K562 (cell line): ENCODE data around the gene AGK. TPM values are rescaled to one million over a fixed set of nuclear protein-coding genes. Genes with fewer than 3 reads are reported as not detected.

Experiments
- BCOR ChIP-seq: fragments of 450-650 bp; IDR thresholded peaks from 2 replicates; pipeline ENCODE4 v1.6.1; 2016
- CBFA2T2 ChIP-seq: fragments of 450-650 bp; conservative IDR thresholded peaks from 2 replicates; pipeline ENCODE4 v1.6.1; 2017; ENCODE audit warnings: mild to moderate bottlenecking
- MYBL2 ChIP-seq, 2 experiments: fragments of 450-650 bp in 1 of 2; sonication (generic) in 1 of 2; formaldehyde crosslinking in 1 of 2; IDR thresholded peaks; 2 replicates each; pipeline versions ENCODE4 v1.6.1 to v1.8.1; 2017 to 2022; ENCODE audit warnings: borderline replicate concordance in 1 of 2, inconsistent platforms in 1 of 2, low read depth in 1 of 2, mild to moderate bottlenecking in 1 of 2, missing genetic modification reagents in 1 of 2, moderate library complexity in 1 of 2
- NCOA1 ChIP-seq: fragments of 450-650 bp; IDR thresholded peaks from 2 replicates; pipeline ENCODE4 v1.6.1; 2016; ENCODE audit warnings: low read depth
- NCOR1 ChIP-seq: fragments of 450-650 bp; IDR thresholded peaks from 2 replicates; pipeline ENCODE4 v1.6.1; 2016; ENCODE audit warnings: mild to moderate bottlenecking, moderate library complexity
- NFIC ChIP-seq: fragments of 450-650 bp; IDR thresholded peaks from 2 replicates; pipeline ENCODE4 v1.6.1; 2017; ENCODE audit warnings: mild to moderate bottlenecking, inconsistent platforms
- POLR2AphosphoS5 ChIP-seq: IDR thresholded peaks from 2 replicates; pipeline ENCODE4 v1.6.1; 2011; ENCODE audit warnings: mild to moderate bottlenecking, low read depth, low read length, moderate library complexity; ENCODE audit not compliant: control insufficient read depth, insufficient read depth
- POLR2G ChIP-seq: fragments of 200-400 bp; formaldehyde crosslinking; IDR thresholded peaks from 2 replicates; pipeline ENCODE4 v1.6.1; 2017; ENCODE audit warnings: low read depth, mild to moderate bottlenecking, antibody characterized with exemption, low read length, moderate library complexity
- RBM39 ChIP-seq: fragments of 200-400 bp; formaldehyde crosslinking; optimal IDR thresholded peaks from 2 replicates; pipeline ENCODE3; 2018; ENCODE audit warnings: low read depth, low read length
- STAG1 ChIP-seq: sonication (generic); formaldehyde crosslinking; IDR thresholded peaks from 2 replicates; pipeline ENCODE4 v1.5.0; 2020; ENCODE audit warnings: missing genetic modification reagents, borderline replicate concordance
- XRCC5 ChIP-seq: fragments of 200-400 bp; formaldehyde crosslinking; IDR thresholded peaks from 2 replicates; pipeline ENCODE4 v1.6.1; 2017; ENCODE audit warnings: low read depth, mild to moderate bottlenecking, low read length
- ZC3H11A ChIP-seq: IDR thresholded peaks from 2 replicates; pipeline ENCODE4 v1.6.1; 2012; ENCODE audit warnings: low read depth, low read length, improper control_type of control experiment
- ZNF212 ChIP-seq: fragments of 450-650 bp; formaldehyde crosslinking; IDR thresholded peaks from 2 replicates; pipeline ENCODE4 v1.4.0; 2020; ENCODE audit warnings: mild to moderate bottlenecking
- ZNF277 ChIP-seq: fragments of 250-450 bp; sonication (Bioruptor Pico); IDR thresholded peaks from 2 replicates; pipeline ENCODE4 v1.8.0; 2022; ENCODE audit warnings: inconsistent platforms, mild to moderate bottlenecking, moderate library complexity, borderline replicate concordance
- ZNF407 ChIP-seq: fragments of 450-650 bp; IDR thresholded peaks from 2 replicates; pipeline ENCODE4 v1.6.1; 2016; ENCODE audit warnings: low read depth
- ZNF431 ChIP-seq: sonication (generic); formaldehyde crosslinking; IDR thresholded peaks from 2 replicates; pipeline ENCODE4 v1.8.0; 2022; ENCODE audit warnings: mild to moderate bottlenecking, missing genetic modification reagents
- polyA plus RNA-seq, 8 experiments: library from polyadenylated mRNA; depleted of rRNA in 4 of 8; stranded (reverse) in 5 of 8; unstranded in 3 of 8; fragments of >200 nt; fragmentation: Nextera tagmentation in 2 of 8; fragmentation: Illumina TruSeq in 1 of 8; extraction: Ambion mirVana in 2 of 8; extraction: Trizol in 1 of 8; gene quantifications; 2 replicates each; pipeline versions ENCODE4 v1.2.1 to v1.2.3, GENCODE V29; 2011 to 2014; ENCODE audit warnings: inconsistent platforms in 1 of 8, missing spikeins in 1 of 8
- total RNA-seq, 7 experiments: library from RNA; depleted of rRNA in 6 of 7; stranded (reverse); fragments of >200 nt in 6 of 7; fragmentation: Illumina TruSeq in 2 of 7; extraction: Trizol in 2 of 7; gene quantifications; 2 replicates each; pipeline versions ENCODE4 v1.2.1 to v1.2.3, GENCODE V29; 2011 to 2021; ENCODE audit warnings: low replicate concordance in 1 of 7
- TF ChIP-seq, protein P1 (sequence below): sonication (generic); formaldehyde crosslinking; IDR thresholded peaks from 2 replicates; pipeline ENCODE4 v1.8.1; 2022; ENCODE audit warnings: missing genetic modification reagents
- TF ChIP-seq, protein P2 (sequence below): IDR thresholded peaks from 3 replicates; pipeline ENCODE4 v1.6.1; 2011; ENCODE audit warnings: borderline replicate concordance, mild to moderate bottlenecking; ENCODE audit not compliant: insufficient read length, insufficient read depth

AGK gene
- total and polyA plus RNA-seq, 9 of the 15 experiments (the other 6 are each of a cell fraction or from before 2014, with no cell fraction given), result 50.7 to 128 (median 71.8) TPM

DNA sequence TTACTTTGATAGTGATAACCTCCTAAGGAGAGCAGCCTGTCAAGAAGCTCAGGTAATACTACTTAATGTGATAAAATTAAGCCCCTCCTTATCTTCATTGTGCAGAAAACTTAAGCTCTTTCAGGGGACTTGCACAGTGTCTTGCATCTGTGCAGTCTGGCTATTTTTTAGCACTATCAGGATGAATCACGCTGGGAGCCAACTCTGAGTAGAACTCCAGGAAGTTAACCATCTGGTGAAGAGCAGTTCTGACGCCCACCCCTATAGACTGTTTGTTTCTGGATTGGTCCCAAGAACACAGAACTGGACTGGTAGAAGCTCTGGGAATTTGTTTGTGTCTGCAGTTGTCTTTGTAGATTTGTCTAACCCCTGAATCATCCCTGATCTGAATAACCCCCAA lies 41.9 kb downstream of the AGK start (continued):
- no peak for TF ChIP-seq ZNF431 (CRISPR knock-in tag)
- TF ChIP-seq, protein P1, sequence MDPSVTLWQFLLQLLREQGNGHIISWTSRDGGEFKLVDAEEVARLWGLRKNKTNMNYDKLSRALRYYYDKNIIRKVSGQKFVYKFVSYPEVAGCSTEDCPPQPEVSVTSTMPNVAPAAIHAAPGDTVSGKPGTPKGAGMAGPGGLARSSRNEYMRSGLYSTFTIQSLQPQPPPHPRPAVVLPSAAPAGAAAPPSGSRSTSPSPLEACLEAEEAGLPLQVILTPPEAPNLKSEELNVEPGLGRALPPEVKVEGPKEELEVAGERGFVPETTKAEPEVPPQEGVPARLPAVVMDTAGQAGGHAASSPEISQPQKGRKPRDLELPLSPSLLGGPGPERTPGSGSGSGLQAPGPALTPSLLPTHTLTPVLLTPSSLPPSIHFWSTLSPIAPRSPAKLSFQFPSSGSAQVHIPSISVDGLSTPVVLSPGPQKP (CRISPR knock-in tag), result no peak
- no peak for TF ChIP-seq XRCC5
- TF ChIP-seq NCOA1, result no peak
- TF ChIP-seq, protein P2, sequence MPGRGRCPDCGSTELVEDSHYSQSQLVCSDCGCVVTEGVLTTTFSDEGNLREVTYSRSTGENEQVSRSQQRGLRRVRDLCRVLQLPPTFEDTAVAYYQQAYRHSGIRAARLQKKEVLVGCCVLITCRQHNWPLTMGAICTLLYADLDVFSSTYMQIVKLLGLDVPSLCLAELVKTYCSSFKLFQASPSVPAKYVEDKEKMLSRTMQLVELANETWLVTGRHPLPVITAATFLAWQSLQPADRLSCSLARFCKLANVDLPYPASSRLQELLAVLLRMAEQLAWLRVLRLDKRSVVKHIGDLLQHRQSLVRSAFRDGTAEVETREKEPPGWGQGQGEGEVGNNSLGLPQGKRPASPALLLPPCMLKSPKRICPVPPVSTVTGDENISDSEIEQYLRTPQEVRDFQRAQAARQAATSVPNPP, result no peak
- TF ChIP-seq MYBL2 (IDR thresholded peaks at IDR 0.05; ENCODE audit: low read depth), result no peak
- TF ChIP-seq MYBL2 (CRISPR knock-in tag; IDR thresholded peaks at IDR 0.05; ENCODE audit: borderline replicate concordance), result no peak
- TF ChIP-seq POLR2G, result no peak
- TF ChIP-seq CBFA2T2, result peak; percentile 92
- TF ChIP-seq RBM39, result no peak
- TF ChIP-seq ZNF277 (CRISPR knock-in tag), result no peak
- TF ChIP-seq ZNF212 (CRISPR knock-in tag), result no peak
- TF ChIP-seq NCOR1, result peak; percentile 76
- no peak for TF ChIP-seq BCOR
- peak; percentile 72 for TF ChIP-seq NFIC
- TF ChIP-seq ZNF407, result no peak
- TF ChIP-seq ZC3H11A, result no peak
- peak; percentile 76 for TF ChIP-seq POLR2AphosphoS5
- TF ChIP-seq STAG1 (CRISPR knock-in tag), result no peak
